IPS-20b (cell line): ENCODE measurements around the gene HECW1.

Experiments
- H3K27ac ChIP-seq: one replicate; pipeline ENCODE4 v1.5.1; 2013; ENCODE audit warnings: low read length
- H3K27me3 ChIP-seq: 2 replicates; pipeline ENCODE4 v1.6.1; 2013; ENCODE audit warnings: mild to moderate bottlenecking, low read length, inconsistent platforms; ENCODE audit not compliant: insufficient read depth
- H3K36me3 ChIP-seq: 2 replicates; pipeline ENCODE4 v1.6.1; 2013; ENCODE audit warnings: low read depth, mild to moderate bottlenecking, inconsistent platforms, low read length, moderate library complexity; ENCODE audit not compliant: insufficient read depth
- H3K4me1 ChIP-seq: 2 replicates; pipeline ENCODE4 v1.6.1; 2013; ENCODE audit warnings: mild to moderate bottlenecking, control low read depth, inconsistent platforms, low read length, moderate library complexity; ENCODE audit not compliant: insufficient read depth
- H3K4me3 ChIP-seq: 2 replicates; pipeline ENCODE4 v1.5.1; 2013; ENCODE audit warnings: mild to moderate bottlenecking, low read length, inconsistent platforms
- H3K9ac ChIP-seq: 2 replicates; pipeline ENCODE4 v1.6.1; 2013; ENCODE audit warnings: low read depth, mild to moderate bottlenecking, inconsistent platforms, low read length, moderate library complexity
- H3K9me3 ChIP-seq: 2 replicates; pipeline ENCODE4 v1.6.1; 2013; ENCODE audit warnings: mild to moderate bottlenecking, low read depth, low read length, inconsistent platforms; ENCODE audit not compliant: insufficient read depth

HECW1 gene

GRCh38 chr7:43508461-43508860 is 396.0 kb downstream of the HECW1 start:
- Histone ChIP-seq H3K27me3 (no peaks in the 10 kb centered on the region), H3K4me3 (no peak overlapping the region), H3K36me3 (no peaks in the 10 kb centered on the region), H3K9me3 (no peaks in the 10 kb centered on the region), H3K9ac (no peak overlapping the region), H3K4me1 (peaks cover 4% of the 10 kb centered on the region; the same call in 1 of the 2 replicates), H3K27ac (no peak overlapping the region)

- Histone ChIP-seq H3K4me1 (peaks cover 4% of the 10 kb centered on the region; the same call in 1 of the 2 replicates), H3K27ac (no peak overlapping the region), H3K9me3 (no peaks in the 10 kb centered on the region), H3K27me3 (no peaks in the 10 kb centered on the region), H3K4me3 (no peak overlapping the region), H3K36me3 (no peaks in the 10 kb centered on the region), H3K9ac (no peak overlapping the region)
Measured at GRCh38 chr7:43509906-43510305, 397.5 kb downstream of the HECW1 start.

- Histone ChIP-seq H3K9ac (no peak overlapping the region), H3K27ac (no peak overlapping the region), H3K4me1 (peaks cover 4% of the 10 kb centered on the region; the same call in 1 of the 2 replicates), H3K4me3 (no peak overlapping the region), H3K36me3 (no peaks in the 10 kb centered on the region), H3K27me3 (no peaks in the 10 kb centered on the region), H3K9me3 (no peaks in the 10 kb centered on the region)
Measured at GRCh38 chr7:43511029-43511428, 398.6 kb downstream of the HECW1 start.

GRCh38 chr7:43511769-43512515 is 399.5 kb downstream of the HECW1 start:
- Histone ChIP-seq H3K4me1 (peaks cover 5% of the 10 kb centered on the region), H3K9ac (no peak overlapping the region), H3K27me3 (no peaks in the 10 kb centered on the region)

GRCh38 chr7:43513251-43513650 is 400.8 kb downstream of the HECW1 start:
- Histone ChIP-seq H3K9ac (no peak overlapping the region), H3K27me3 (no peaks in the 10 kb centered on the region), H3K4me1 (peaks cover 7% of the 10 kb centered on the region), H3K9me3 (no peaks in the 10 kb centered on the region), H3K36me3 (no peaks in the 10 kb centered on the region), H3K27ac (no peak overlapping the region), H3K4me3 (no peak overlapping the region)

More at GRCh38 chr7:43511769-43512515, 399.5 kb downstream of the HECW1 start:
- H3K4me3 ChIP-seq: no peak overlapping the region
- no peaks in the 10 kb centered on the region for H3K36me3 ChIP-seq
- H3K27ac ChIP-seq: no peak overlapping the region
- H3K9me3 ChIP-seq: no peaks in the 10 kb centered on the region

- Histone ChIP-seq H3K36me3 (no peaks in the 10 kb centered on the region), H3K9me3 (no peaks in the 10 kb centered on the region), H3K27ac (no peak overlapping the region), H3K9ac (no peak overlapping the region), H3K4me3 (no peak overlapping the region), H3K4me1 (peaks cover 7% of the 10 kb centered on the region), H3K27me3 (no peaks in the 10 kb centered on the region)
Measured at GRCh38 chr7:43516581-43517342, 404.3 kb downstream of the HECW1 start.

- no peak overlapping the region for H3K9ac ChIP-seq
- H3K36me3 ChIP-seq: no peaks in the 10 kb centered on the region
- H3K4me3 ChIP-seq: no peak overlapping the region
- H3K27ac ChIP-seq: no peak overlapping the region
- no peaks in the 10 kb centered on the region for H3K27me3 ChIP-seq
- no peaks in the 10 kb centered on the region for H3K9me3 ChIP-seq
- H3K4me1 ChIP-seq: peaks cover 7% of the 10 kb centered on the region
Measured at GRCh38 chr7:43517464-43517863, 405.0 kb downstream of the HECW1 start.

- H3K4me1 ChIP-seq: peaks cover 3% of the 10 kb centered on the region; the same call in 1 of the 2 replicates
- no peaks in the 10 kb centered on the region for H3K9me3 ChIP-seq
- no peaks in the 10 kb centered on the region for H3K27me3 ChIP-seq
- no peak overlapping the region for H3K9ac ChIP-seq
- H3K4me3 ChIP-seq: no peak overlapping the region
- H3K27ac ChIP-seq: no peak overlapping the region
- H3K36me3 ChIP-seq: no peaks in the 10 kb centered on the region
Measured at GRCh38 chr7:43520201-43520600, 407.8 kb downstream of the HECW1 start.

- Histone ChIP-seq H3K36me3 (no peaks in the 10 kb centered on the region), H3K9me3 (no peaks in the 10 kb centered on the region), H3K4me3 (no peak overlapping the region), H3K4me1 (no peaks in the 10 kb centered on the region), H3K9ac (no peak overlapping the region), H3K27ac (no peak overlapping the region), H3K27me3 (no peaks in the 10 kb centered on the region)
Measured at GRCh38 chr7:43522406-43523156, 410.1 kb downstream of the HECW1 start.

GRCh38 chr7:43528576-43529354 is 416.3 kb downstream of the HECW1 start:
- H3K27me3 ChIP-seq: no peaks in the 10 kb centered on the region
- H3K27ac ChIP-seq: no peak overlapping the region
- H3K9me3 ChIP-seq: no peaks in the 10 kb centered on the region

More at GRCh38 chr7:43528576-43529354, 416.3 kb downstream of the HECW1 start:
- H3K4me3 ChIP-seq: no peak overlapping the region
- no peaks in the 10 kb centered on the region for H3K4me1 ChIP-seq
- H3K36me3 ChIP-seq: no peaks in the 10 kb centered on the region
- no peak overlapping the region for H3K9ac ChIP-seq
